HG02623 (cell line): ENCODE measurements around the gene SHMT2.
A peak's percentile ranks its signal among the peaks of the same experiment; 100 is the strongest.

Experiments used
- ATAC-seq: cut with Tn5 transposase; IDR thresholded peaks from one replicate; pipeline ENCODE4 v1.9.1; 2021; ENCODE audit warnings: moderate library complexity; ENCODE audit not compliant: unreplicated experiment

SHMT2 gene

GRCh38 chr12:57213763-57214397 is 15.6 kb upstream of the SHMT2 start:
- ATAC-seq, result no peak

- ATAC-seq, result peak; percentile 39
Observed at GRCh38 chr12:57214398-57214781, 15.1 kb upstream of the SHMT2 start.

- ATAC-seq, result no peak
Observed at GRCh38 chr12:57215065-57215464, 14.4 kb upstream of the SHMT2 start.

- ATAC-seq, result no peak
Observed at GRCh38 chr12:57215668-57216013, 13.9 kb upstream of the SHMT2 start.

- ATAC-seq, result no peak
Observed at GRCh38 chr12:57216014-57216911, 13.2 kb upstream of the SHMT2 start, which contains the start of gene NXPH4. NXPH4 (plus strand) TSS chr12:57216794; CDS start chr12:57216970, 176 bp downstream.

GRCh38 chr12:57216921-57217879 is 12.3 kb upstream of the SHMT2 start:
- no peak for ATAC-seq

- ATAC-seq, result no peak
Observed at GRCh38 chr12:57218030-57218853, 11.3 kb upstream of the SHMT2 start.

GRCh38 chr12:57219205-57219992 is 10.1 kb upstream of the SHMT2 start:
- ATAC-seq, result no peak

- ATAC-seq, result no peak
Observed at GRCh38 chr12:57219993-57220754, 9.3 kb upstream of the SHMT2 start.

GRCh38 chr12:57220770-57221168 is 8.7 kb upstream of the SHMT2 start:
- no peak for ATAC-seq

- no peak for ATAC-seq
Observed at GRCh38 chr12:57221169-57221917, 8.2 kb upstream of the SHMT2 start.

GRCh38 chr12:57222286-57223190 is 7.0 kb upstream of the SHMT2 start:
- ATAC-seq, result no peak

- ATAC-seq, result no peak
Observed at GRCh38 chr12:57223191-57224165, 6.0 kb upstream of the SHMT2 start.

GRCh38 chr12:57224278-57224972 is 5.1 kb upstream of the SHMT2 start:
- ATAC-seq, result no peak

GRCh38 chr12:57224973-57225679 is 4.4 kb upstream of the SHMT2 start:
- no peak for ATAC-seq
